ENCODE results near the gene CTXN2. TPM values are rescaled to one million over a fixed set of nuclear protein-coding genes. Genes with fewer than 3 reads are reported as not detected.

Gene CTXN2
- total RNA-seq, 1 donor from 2014 or later = not detected

DNA sequence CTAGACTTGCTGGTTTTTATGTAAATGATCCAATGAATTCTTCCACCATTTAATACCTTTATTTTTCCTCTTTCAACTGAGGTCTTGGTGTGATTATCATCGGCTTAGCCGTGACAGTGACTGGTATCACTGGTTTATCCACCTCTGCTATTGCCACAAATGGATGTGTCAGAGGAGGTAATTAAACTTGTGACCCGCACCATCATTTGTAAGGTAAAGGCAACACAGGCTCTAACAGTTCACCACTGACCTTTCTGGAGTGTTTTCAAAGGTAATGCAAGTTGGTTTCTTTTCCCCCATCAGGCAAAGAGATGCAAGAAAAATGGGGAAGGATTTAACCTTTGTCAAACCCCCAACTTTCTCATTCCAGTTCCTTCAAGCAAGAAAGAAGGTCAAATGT lies 34.3 kb downstream of the CTXN2 start:
- no peak for DNase-seq

DNA sequence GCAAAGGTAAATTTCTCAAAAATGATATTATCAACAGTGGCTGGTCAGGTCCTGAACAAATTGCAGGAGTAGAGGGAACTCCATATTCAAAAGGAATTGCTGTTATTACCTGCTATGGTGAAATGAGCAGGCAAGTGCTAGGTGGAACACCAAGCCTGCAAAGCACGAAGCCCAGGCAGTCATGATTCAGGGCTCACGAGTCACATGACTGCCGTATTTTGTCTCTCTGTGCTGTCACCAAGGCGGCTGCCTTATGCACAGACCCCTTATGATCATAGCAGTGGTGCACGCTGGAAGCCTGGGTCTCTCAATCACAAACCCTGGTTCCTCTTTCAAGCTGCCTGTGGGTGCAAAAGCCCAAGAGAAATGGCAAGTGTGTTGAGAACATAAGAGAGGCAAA lies 39.0 kb downstream of the CTXN2 start:
- no peak for DNase-seq

DNA sequence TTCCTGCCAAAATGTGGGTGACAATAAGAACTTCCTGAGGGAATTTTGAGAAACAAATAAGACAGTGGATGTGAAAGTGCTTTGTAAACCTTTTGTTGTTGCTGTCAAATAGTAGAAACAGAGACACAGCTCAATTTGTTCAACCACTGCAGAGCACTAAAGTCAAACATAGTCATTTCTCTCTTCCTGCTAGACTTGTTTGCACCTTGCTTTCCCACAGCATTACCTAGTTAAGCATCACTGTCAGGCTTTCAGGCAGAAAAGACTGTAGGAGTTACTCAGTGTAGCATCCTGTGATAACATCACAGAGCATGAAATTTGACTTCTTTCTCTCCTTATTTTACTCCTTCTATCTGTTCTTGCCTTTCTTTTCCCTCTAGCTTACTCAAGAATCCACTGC lies 41.8 kb downstream of the CTXN2 start:
- DNase-seq = no peak

DNA sequence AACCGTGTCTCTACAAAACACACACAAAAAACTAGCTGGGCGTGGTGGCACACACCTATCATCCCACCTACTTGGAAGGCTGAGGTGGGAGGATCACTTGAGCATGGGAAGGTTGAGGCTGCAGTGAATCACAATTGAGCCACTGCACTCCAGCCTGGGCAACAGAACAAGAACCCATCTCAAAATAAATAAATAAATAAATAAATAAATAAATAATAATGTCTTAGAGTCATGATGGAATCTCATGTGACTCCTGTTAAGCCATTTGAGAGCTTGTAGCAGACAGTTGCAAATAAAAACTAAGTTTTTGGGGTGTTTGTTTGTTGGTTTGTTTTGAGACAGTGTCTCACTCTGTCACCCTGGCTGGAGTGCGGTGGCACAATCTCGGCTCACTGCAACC lies 47.9 kb downstream of the CTXN2 start:
- DNase-seq = no peak

DNA sequence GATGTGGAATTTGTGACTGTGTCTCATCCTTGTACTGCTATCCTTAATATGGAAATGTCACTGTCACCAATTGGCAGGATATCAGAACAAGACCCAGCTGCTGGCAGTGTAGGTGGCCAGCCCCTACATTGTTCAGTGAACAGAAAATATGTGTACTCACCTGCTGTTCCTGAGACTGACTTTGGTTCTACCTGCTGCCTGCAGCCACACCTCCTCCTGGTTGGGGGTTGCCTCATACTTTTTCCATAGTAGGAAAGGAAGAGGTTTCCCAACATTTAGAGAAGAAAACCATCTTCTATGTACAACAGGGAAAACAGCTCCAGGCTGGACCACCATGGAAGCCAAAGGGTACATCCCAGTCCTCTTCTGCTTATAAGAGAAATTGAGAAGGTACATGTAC lies 50.5 kb downstream of the CTXN2 start:
- no peak for DNase-seq

DNA sequence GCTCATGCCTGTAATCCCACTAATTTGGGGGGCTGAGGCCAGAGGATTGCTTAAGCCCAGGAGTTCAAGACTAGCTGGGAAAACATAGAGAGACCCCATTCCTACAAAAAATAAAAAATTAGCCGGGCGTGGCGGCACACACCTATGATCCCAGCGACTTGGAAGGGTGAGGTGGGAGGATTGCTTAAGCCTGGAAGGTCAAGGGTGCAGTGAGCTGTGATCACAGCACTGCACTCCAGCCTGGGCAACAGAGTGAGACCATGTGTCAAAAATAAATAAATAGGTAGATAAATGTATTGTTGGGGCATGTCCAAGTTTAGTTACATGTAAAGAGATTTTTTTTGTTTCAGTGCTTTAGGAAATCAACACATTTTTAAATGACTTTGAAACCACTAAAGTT lies 51.1 kb downstream of the CTXN2 start:
- DNase-seq = no peak

DNA sequence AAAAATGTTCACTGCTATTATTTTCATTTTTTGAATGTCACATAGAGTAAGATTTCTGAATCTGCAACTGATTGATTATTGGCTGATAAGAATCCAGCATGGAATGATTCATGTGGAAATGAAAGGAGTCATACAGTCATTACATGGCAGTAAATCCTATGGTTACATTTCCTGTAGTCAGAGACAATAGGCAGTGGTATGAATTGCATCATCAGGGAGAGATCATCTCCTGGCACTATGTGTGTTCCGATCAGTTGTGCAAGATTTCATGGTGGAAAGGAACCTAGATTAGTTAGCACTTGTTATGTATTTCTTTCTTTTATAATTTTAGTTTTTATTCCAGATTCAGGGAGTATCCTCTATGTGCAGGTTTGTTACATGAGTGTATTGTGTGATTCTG lies 53.5 kb downstream of the CTXN2 start:
- DNase-seq = peak; percentile 25

DNA sequence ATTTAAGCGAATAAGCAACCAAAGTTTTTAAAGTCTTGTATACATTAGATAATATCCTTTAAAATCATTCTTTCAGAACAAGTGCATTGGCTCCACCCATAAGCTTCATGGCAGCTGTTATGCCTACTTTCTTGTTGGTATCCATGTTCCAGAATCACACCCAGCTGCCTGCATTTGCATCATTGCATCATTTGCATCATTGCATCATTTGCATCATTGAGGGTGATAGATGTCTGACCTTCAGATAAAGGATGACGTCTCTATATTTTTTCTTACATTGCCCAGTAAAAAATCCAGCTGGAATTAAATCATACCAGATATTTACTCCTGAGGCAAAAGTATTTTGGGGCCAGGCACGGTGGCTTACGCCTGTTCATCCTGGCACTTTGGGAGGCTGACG lies 56.9 kb downstream of the CTXN2 start:
- no peak for DNase-seq

DNA sequence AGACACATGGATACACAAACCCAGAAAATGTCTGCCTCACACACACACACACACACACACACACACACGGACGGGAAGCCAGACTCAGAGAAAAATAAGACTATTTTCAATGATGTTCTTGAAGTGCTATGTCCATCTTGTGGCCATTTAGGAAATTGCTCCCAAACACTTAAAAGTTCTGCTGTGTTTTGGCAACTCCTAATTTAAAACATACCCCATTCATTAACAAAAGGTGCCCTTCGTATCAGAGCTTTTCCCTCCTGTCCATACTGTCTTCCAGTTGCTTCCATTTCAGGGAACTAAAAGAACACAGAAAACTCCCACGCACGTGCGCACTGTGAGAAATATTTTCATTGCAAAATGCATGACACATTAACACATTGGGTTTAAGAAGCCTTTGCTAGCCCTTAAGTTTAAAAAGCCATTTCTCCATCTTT lies 59.2 kb downstream of the CTXN2 start:
- DNase-seq = peak; percentile 87

DNA sequence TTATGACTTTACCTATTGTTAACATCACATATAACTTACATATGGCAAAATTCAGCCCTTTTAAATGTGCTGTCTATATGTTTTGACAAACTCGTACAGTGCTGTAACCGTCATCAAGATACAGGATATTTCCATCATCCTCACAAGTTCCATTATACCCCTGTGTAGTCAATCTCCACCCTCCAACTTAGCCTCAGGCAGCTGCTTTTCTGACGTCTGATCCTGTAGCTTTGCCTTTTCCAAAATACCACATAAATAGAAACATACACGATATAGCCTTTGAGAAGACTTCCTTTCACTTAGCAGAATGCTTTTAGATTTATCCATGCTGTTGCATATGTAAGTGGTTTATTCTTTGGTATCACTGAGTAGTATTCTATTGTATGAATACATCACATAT lies 61.7 kb downstream of the CTXN2 start:
- no peak for DNase-seq

Other genes starting within 250 kb of the CTXN2 start
- gene SLC24A5, start 70.7 kb upstream of the CTXN2 start, total RNA-seq = not detected in 2 replicates
- 8.4 and 16.7 TPM in 2 replicates for gene MYEF2, start 13.4 kb upstream of the CTXN2 start, total RNA-seq
- under 0.01 TPM in 2 replicates for gene SLC12A1, start 14.6 kb downstream of the CTXN2 start, total RNA-seq
- gene DUT, start 139.8 kb downstream of the CTXN2 start, total RNA-seq = 49.8 and 58.4 TPM in 2 replicates